Measurements from ENCODE around the gene VMO1. TPM values are rescaled to one million over a fixed set of nuclear protein-coding genes. Genes with fewer than 3 reads are reported as not detected.
A peak's percentile ranks its signal among the peaks of the same experiment; 100 is the strongest.

VMO1 gene
- total RNA-seq, 1 donor from 2014 or later, result 1.3 TPM

DNA sequence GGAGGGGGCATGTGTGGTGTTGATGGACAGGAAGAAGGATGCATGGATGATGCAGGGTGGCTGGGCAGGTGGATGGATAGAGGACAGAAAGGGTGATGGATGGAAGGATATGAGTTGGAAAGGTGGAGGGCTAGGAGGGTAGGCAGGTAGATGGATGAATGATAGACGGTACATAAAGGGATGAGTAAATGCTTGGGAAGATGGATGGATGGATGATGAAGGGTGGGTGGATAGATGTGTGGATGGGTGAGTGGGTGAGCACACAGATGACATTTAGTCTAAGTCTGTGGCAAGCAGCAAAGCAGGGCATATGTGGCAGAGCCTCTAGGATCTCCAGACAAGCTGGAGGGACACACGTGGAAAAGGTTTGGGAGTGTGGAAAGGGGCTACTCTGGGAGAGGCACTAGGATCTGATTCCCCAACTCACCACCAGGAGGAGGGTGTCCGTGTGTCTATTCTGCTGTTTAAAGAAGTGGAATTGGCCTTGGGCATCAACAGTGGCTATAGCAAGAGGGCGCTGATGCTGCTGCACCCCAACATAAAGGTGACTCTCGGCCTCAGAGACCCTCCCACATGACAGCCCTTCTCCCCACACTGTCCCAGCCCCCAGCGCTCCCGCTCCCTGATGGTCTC lies 29.0 kb upstream of the VMO1 start:
- Mint-ChIP-seq H3K27ac (no peak overlapping the region), H3K36me3 (ENCODE audit: insufficient read depth) (peaks cover 15% of the 10 kb centered on the region), H3K9me3 (ENCODE audit: low read depth) (no peaks in the 10 kb centered on the region), H3K27me3 (no peaks in the 10 kb centered on the region), H3K4me3 (ENCODE audit: low read depth) (no peak overlapping the region), H3K4me1 (ENCODE audit: low read depth) (no peaks in the 10 kb centered on the region)
- TF ChIP-seq, protein P1, sequence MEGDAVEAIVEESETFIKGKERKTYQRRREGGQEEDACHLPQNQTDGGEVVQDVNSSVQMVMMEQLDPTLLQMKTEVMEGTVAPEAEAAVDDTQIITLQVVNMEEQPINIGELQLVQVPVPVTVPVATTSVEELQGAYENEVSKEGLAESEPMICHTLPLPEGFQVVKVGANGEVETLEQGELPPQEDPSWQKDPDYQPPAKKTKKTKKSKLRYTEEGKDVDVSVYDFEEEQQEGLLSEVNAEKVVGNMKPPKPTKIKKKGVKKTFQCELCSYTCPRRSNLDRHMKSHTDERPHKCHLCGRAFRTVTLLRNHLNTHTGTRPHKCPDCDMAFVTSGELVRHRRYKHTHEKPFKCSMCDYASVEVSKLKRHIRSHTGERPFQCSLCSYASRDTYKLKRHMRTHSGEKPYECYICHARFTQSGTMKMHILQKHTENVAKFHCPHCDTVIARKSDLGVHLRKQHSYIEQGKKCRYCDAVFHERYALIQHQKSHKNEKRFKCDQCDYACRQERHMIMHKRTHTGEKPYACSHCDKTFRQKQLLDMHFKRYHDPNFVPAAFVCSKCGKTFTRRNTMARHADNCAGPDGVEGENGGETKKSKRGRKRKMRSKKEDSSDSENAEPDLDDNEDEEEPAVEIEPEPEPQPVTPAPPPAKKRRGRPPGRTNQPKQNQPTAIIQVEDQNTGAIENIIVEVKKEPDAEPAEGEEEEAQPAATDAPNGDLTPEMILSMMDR (IDR thresholded peaks at IDR 0.05; ENCODE audit: unreplicated experiment), result peak; percentile 30
- DNase-seq (ENCODE audit: low spot score, unreplicated experiment), result no peak

DNA sequence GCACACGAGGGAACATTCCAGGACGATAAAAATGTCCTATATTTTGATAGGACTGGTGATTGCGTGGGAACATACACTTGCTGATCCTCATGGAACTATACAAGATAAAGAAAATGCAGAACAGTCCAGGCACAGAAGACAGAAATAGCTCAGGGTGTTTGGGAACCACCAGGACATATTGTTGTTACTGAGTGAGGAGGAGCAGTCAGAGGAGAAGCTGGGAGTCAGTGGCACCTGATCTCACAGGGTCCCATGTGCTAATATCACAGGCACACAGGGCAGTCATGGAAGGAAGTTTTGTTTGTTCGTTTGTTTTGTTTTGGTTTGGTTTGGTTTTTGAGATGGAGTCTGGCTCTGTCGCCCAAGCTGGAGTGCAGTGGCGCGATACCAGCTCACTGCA lies 26.5 kb upstream of the VMO1 start:
- Mint-ChIP-seq H3K4me1 (ENCODE audit: low read depth) (peaks cover 3% of the 10 kb centered on the region), H3K27me3 (no peaks in the 10 kb centered on the region), H3K9me3 (ENCODE audit: low read depth) (no peaks in the 10 kb centered on the region), H3K4me3 (ENCODE audit: low read depth) (no peak overlapping the region), H3K36me3 (ENCODE audit: insufficient read depth) (peaks cover 13% of the 10 kb centered on the region), H3K27ac (peak overlapping the region; percentile 63)
- no peak for DNase-seq (ENCODE audit: low spot score, unreplicated experiment)
- TF ChIP-seq, protein P1 (IDR thresholded peaks at IDR 0.05; ENCODE audit: unreplicated experiment), result no peak

DNA sequence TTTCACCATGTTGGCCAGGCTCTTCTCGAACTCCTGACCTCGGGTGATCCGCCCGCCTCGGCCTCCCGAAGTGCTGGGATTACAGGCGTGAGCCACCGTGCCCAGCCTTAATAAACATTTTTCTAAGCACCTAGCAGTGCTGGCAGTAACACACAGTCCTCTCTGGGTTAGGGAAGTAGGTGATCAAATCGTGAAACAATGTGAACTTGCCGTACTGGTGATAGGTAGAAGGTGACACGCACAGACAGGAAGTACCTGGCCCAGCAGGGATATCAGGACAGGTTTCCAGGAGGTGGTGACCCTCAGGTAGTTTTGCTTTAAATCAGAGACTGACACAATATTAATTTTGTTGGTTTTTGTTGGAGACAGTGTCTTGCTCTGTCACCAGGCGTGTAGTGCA lies 25.3 kb upstream of the VMO1 start:
- Mint-ChIP-seq H3K4me3 (ENCODE audit: low read depth) (no peak overlapping the region), H3K4me1 (ENCODE audit: low read depth) (peaks cover 6% of the 10 kb centered on the region), H3K27ac (no peak overlapping the region), H3K27me3 (no peaks in the 10 kb centered on the region), H3K9me3 (ENCODE audit: low read depth) (no peaks in the 10 kb centered on the region), H3K36me3 (ENCODE audit: insufficient read depth) (peaks cover 12% of the 10 kb centered on the region)
- DNase-seq (ENCODE audit: low spot score, unreplicated experiment), result no peak
- TF ChIP-seq, protein P1 (IDR thresholded peaks at IDR 0.05; ENCODE audit: unreplicated experiment), result no peak

DNA sequence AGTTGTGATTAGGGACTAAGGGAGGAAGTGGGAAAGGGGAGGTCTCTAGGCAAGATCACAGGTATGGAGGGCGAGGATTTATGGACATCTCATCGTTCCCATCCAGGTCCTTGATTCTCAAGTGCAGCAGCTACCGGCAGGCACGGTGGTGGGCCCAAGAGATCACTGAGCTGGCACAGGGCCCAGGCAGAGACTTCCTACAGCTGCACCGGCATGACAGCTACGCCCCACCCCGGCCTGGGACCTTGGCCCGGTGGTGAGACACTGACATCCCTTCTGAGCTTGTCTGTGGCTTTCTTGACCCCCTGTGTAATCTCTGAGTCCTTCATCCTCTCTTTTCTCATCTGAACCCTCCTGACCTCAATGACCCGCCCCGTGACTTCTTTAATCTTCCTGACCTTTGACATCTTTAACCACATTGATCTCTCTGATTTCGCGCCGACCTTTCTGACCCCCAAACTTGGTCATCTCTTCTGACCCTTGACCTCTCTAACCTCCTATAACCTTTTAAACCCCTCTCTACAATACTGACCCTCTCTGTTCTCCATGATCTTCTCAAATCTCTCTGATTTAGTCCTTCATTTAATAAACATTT lies 24.6 kb upstream of the VMO1 start:
- TF ChIP-seq, protein P1 (IDR thresholded peaks at IDR 0.05; ENCODE audit: unreplicated experiment), result no peak
- H3K27ac Mint-ChIP-seq, result no peak overlapping the region
- DNase-seq (ENCODE audit: low spot score, unreplicated experiment), result no peak
- peaks cover 11% of the 10 kb centered on the region for H3K4me1 Mint-ChIP-seq (ENCODE audit: low read depth)
- H3K27me3 Mint-ChIP-seq, result no peaks in the 10 kb centered on the region
- no peaks in the 10 kb centered on the region for H3K9me3 Mint-ChIP-seq (ENCODE audit: low read depth)
- H3K4me3 Mint-ChIP-seq (ENCODE audit: low read depth), result no peak overlapping the region
- peaks cover 9% of the 10 kb centered on the region for H3K36me3 Mint-ChIP-seq (ENCODE audit: insufficient read depth)

DNA sequence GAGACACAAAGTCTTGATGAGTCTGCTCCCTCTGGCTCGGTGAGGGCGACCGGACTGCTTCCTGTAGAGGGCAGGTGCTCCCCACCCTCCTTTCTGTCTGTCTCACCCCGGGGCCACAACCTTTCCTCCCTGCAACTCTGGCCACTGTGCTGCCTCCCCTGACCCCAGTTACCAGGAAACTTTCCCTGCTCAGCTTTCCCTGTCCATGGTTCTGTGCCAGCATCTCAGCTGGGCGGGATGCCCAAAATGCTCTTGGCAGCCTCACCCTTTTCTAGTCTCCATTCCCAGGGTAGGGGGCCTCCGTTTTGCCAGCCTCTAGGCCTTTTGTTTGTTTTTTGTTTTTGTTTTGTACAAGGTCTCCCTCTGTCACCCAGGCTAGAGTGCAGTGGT lies 22.2 kb upstream of the VMO1 start:
- Mint-ChIP-seq H3K4me3 (ENCODE audit: low read depth) (peak overlapping the region; percentile 85), H3K27me3 (no peaks in the 10 kb centered on the region), H3K4me1 (ENCODE audit: low read depth) (peaks cover 11% of the 10 kb centered on the region), H3K9me3 (ENCODE audit: low read depth) (no peaks in the 10 kb centered on the region), H3K36me3 (ENCODE audit: insufficient read depth) (peaks cover 6% of the 10 kb centered on the region), H3K27ac (peak overlapping the region; percentile 33)
- TF ChIP-seq, protein P1 (IDR thresholded peaks at IDR 0.05; ENCODE audit: unreplicated experiment), result no peak
- DNase-seq (ENCODE audit: low spot score, unreplicated experiment), result no peak

Data from progenitor cell of endocrine pancreas (in vitro differentiated cells).